Activated naive CD4-positive, alpha-beta T cell treated with anti-CD3 and anti-CD28 coated beads for 36 hours (primary cell): Measurements from ENCODE around the gene CYP24A1. TPM values are rescaled to one million over a fixed set of nuclear protein-coding genes. Genes with fewer than 3 reads are reported as not detected.

ENCODE experiments used
- CTCF ChIA-PET: fragments of 350-600 bp; sonication (Branson Sonifier 250); formaldehyde crosslinking; loops from one replicate; lab custom pipeline; 2021; ENCODE audit warnings: antibody characterized with exemption; lab: Charles Lee
- DNase-seq: peaks from one replicate; pipeline ENCODE4 v3.0.0-alpha.2; 2020
- H3K27ac Mint-ChIP-seq: one replicate; pipeline ENCODE4 v1.8.0; 2021; ENCODE audit warnings: mild to moderate bottlenecking, mixed read lengths
- H3K27me3 Mint-ChIP-seq: one replicate; pipeline ENCODE4 v1.8.0; 2021; ENCODE audit warnings: low read depth, mixed read lengths
- H3K36me3 Mint-ChIP-seq: one replicate; pipeline ENCODE4 v1.8.0; 2021; ENCODE audit warnings: low read depth, mixed read lengths
- H3K4me1 Mint-ChIP-seq: one replicate; pipeline ENCODE4 v1.8.0; 2021; ENCODE audit warnings: low read depth, mixed read lengths
- H3K4me3 Mint-ChIP-seq: one replicate; pipeline ENCODE4 v1.8.0; 2021; ENCODE audit warnings: mild to moderate bottlenecking, moderate library complexity, mixed read lengths
- H3K9me3 Mint-ChIP-seq: one replicate; pipeline ENCODE4 v1.8.0; 2021; ENCODE audit warnings: mixed read lengths
- intact Hi-C: fragments of 100-400 bp; cut with micrococcal nuclease; formaldehyde crosslinking; loops from one replicate; pipeline ENCODE4 v1.15.1; 2023
- total RNA-seq, 2 experiments: library from RNA; stranded (reverse); gene quantifications; one replicate each; pipeline ENCODE4 v1.2.3, GENCODE V29; 2021

The CYP24A1 gene
- total RNA-seq, 2 experiments from 2014 or later: not detected

- H3K4me3 Mint-ChIP-seq: no peak overlapping the region
- CTCF ChIA-PET: interaction anchor here (4.8 kb wide), 1 partner anchor 12 kb away, joined by 31 read pairs; no protein-coding TSS in a partner anchor
- no peaks in the 10 kb centered on the region for H3K36me3 Mint-ChIP-seq
- intact Hi-C loops: no loop called here
- no peak for DNase-seq
- H3K27ac Mint-ChIP-seq: no peak overlapping the region
- H3K27me3 Mint-ChIP-seq: peaks cover 8% of the 10 kb centered on the region
- H3K4me1 Mint-ChIP-seq: no peaks in the 10 kb centered on the region
- no peaks in the 10 kb centered on the region for H3K9me3 Mint-ChIP-seq
These were observed 66.0 kb downstream of the CYP24A1 start for GRCh38 chr20:54107600-54108325.

- CTCF ChIA-PET: interaction anchor here (1.2 to 13.8 kb wide), 3 partner anchors 11 to 540 kb away, joined by 10 to 232 read pairs (median 31); no protein-coding TSS in a partner anchor
- H3K27ac Mint-ChIP-seq: no peak overlapping the region
- no peaks in the 10 kb centered on the region for H3K4me1 Mint-ChIP-seq
- H3K9me3 Mint-ChIP-seq: no peaks in the 10 kb centered on the region
- H3K27me3 Mint-ChIP-seq: peaks cover 8% of the 10 kb centered on the region
- H3K4me3 Mint-ChIP-seq: no peak overlapping the region
- no peaks in the 10 kb centered on the region for H3K36me3 Mint-ChIP-seq
- intact Hi-C loops: no loop called here
- DNase-seq: no peak
These were observed 66.6 kb downstream of the CYP24A1 start for GRCh38 chr20:54107181-54107580.

GRCh38 chr20:54106162-54106561, 67.6 kb downstream of the CYP24A1 start:
- intact Hi-C loops: no loop called here
- H3K27me3 Mint-ChIP-seq: peaks cover 8% of the 10 kb centered on the region
- H3K36me3 Mint-ChIP-seq: no peaks in the 10 kb centered on the region
- CTCF ChIA-PET: interaction anchor here (0.6 to 13.8 kb wide), 6 partner anchors 10 to 541 kb away, joined by 3 to 232 read pairs (median 8); no protein-coding TSS in a partner anchor
- no peak overlapping the region for H3K4me3 Mint-ChIP-seq
- no peak for DNase-seq
- H3K4me1 Mint-ChIP-seq: no peaks in the 10 kb centered on the region
- H3K9me3 Mint-ChIP-seq: no peaks in the 10 kb centered on the region
- no peak overlapping the region for H3K27ac Mint-ChIP-seq

DNA sequence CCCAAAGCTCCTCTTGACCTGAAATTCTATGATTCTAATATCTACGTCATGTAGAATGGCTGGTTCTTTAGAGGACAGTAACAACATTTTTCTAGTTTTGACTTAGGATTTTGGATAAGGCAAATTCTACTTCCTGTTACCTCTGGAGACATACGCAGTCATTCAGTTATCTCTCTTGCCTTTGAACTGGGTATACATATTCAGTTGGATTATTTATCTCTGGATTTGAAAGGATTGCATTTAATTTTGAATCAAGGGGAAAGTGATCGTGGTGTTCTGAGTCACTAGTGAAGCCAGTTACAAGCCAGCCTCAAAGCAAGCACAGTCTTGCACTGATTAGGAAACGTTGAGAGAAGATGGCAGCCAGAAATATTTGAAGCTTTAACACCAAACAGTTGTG, 68.1 kb downstream of the CYP24A1 start:
- peaks cover 8% of the 10 kb centered on the region for H3K27me3 Mint-ChIP-seq
- CTCF ChIA-PET: interaction anchor here (0.6 to 13.8 kb wide), 8 partner anchors 10 to 542 kb away, joined by 3 to 232 read pairs (median 7); no protein-coding TSS in a partner anchor
- H3K27ac Mint-ChIP-seq: no peak overlapping the region
- H3K9me3 Mint-ChIP-seq: no peaks in the 10 kb centered on the region
- no peaks in the 10 kb centered on the region for H3K4me1 Mint-ChIP-seq
- no peaks in the 10 kb centered on the region for H3K36me3 Mint-ChIP-seq
- DNase-seq: no peak
- H3K4me3 Mint-ChIP-seq: no peak overlapping the region
- intact Hi-C loops: no loop called here

- Mint-ChIP-seq H3K4me3 (no peak overlapping the region), H3K36me3 (no peaks in the 10 kb centered on the region), H3K4me1 (no peaks in the 10 kb centered on the region), H3K27ac (no peak overlapping the region), H3K27me3 (peaks cover 3% of the 10 kb centered on the region), H3K9me3 (no peaks in the 10 kb centered on the region)
- CTCF ChIA-PET: interaction anchor here (0.6 to 13.8 kb wide), 13 partner anchors 9 to 553 kb away, joined by 3 to 232 read pairs (median 6); no protein-coding TSS in a partner anchor
- intact Hi-C loops: no loop called here
- DNase-seq: no peak
These were observed 69.0 kb downstream of the CYP24A1 start for GRCh38 chr20:54104781-54105180.

- Mint-ChIP-seq H3K27ac (no peak overlapping the region), H3K36me3 (no peaks in the 10 kb centered on the region), H3K27me3 (peaks cover 3% of the 10 kb centered on the region), H3K4me3 (no peak overlapping the region), H3K4me1 (no peaks in the 10 kb centered on the region), H3K9me3 (no peaks in the 10 kb centered on the region)
- CTCF ChIA-PET: interaction anchor here (0.5 to 13.8 kb wide), 34 partner anchors 8 to 1100 kb away, joined by 3 to 232 read pairs (median 3); no protein-coding TSS in a partner anchor
- DNase-seq: no peak
- intact Hi-C loops: loop anchor here (1.0 kb wide), 1 partner anchor 95 kb away; no protein-coding TSS in a partner anchor
These were observed 69.8 kb downstream of the CYP24A1 start for GRCh38 chr20:54103762-54104600.

Other genes starting within 250 kb of the CYP24A1 start
- gene BCAS1, start 103.4 kb downstream of the CYP24A1 start, total RNA-seq: under 1 TPM in 1 of 2 experiments, not detected in 1; 0.05 TPM
- 10 to 100 TPM; 48.8 to 53.3 TPM for gene PFDN4, start 34.1 kb upstream of the CYP24A1 start, total RNA-seq